Hepatocyte (in vitro differentiated cells): ENCODE data around the gene LRRC18. TPM values are rescaled to one million over a fixed set of nuclear protein-coding genes. Genes with fewer than 3 reads are reported as not detected.
A peak's percentile ranks its signal among the peaks of the same experiment; 100 is the strongest.

ENCODE experiments used
- DNase-seq: peaks from one replicate; pipeline ENCODE4 v3.0.0-alpha.2; 2016; ENCODE audit warnings: low spot score
- H2AFZ ChIP-seq: fragments of 200-600 bp; sonication (generic); 2 replicates; pipeline ENCODE4 v1.6.0; 2016; ENCODE audit warnings: antibody characterized with exemption, mild to moderate bottlenecking
- H3K27ac ChIP-seq: fragments of 200-600 bp; sonication (generic); 2 replicates; pipeline ENCODE4 v1.5.1; 2016; ENCODE audit warnings: mild to moderate bottlenecking
- H3K27me3 ChIP-seq: fragments of 200-600 bp; sonication (generic); 2 replicates; pipeline ENCODE4 v1.6.1; 2016
- H3K36me3 ChIP-seq: fragments of 200-600 bp; sonication (generic); replicated peaks from 2 replicates; pipeline ENCODE4 v1.5.1; 2016; ENCODE audit warnings: low read depth; ENCODE audit not compliant: insufficient read depth
- H3K4me1 ChIP-seq: fragments of 200-600 bp; sonication (generic); 2 replicates; pipeline ENCODE4 v1.5.1; 2016; ENCODE audit warnings: mild to moderate bottlenecking, moderate library complexity; ENCODE audit not compliant: insufficient read depth
- H3K4me2 ChIP-seq: fragments of 200-600 bp; sonication (generic); 2 replicates; pipeline ENCODE4 v1.6.0; 2016
- H3K4me3 ChIP-seq: fragments of 200-600 bp; sonication (generic); 2 replicates; pipeline ENCODE4 v1.5.1; 2016; ENCODE audit warnings: mild to moderate bottlenecking
- H3K79me2 ChIP-seq: fragments of 200-600 bp; sonication (generic); 2 replicates; pipeline ENCODE4 v1.6.0; 2017; ENCODE audit warnings: mild to moderate bottlenecking
- H3K9me2 ChIP-seq: fragments of 200-600 bp; sonication (generic); replicated peaks from 2 replicates; pipeline ENCODE4 v1.6.0; 2017; ENCODE audit warnings: mild to moderate bottlenecking; ENCODE audit not compliant: insufficient read depth
- H3K9me3 ChIP-seq: fragments of 200-600 bp; sonication (generic); 2 replicates; pipeline ENCODE4 v1.5.1; 2016; ENCODE audit warnings: low read depth, mild to moderate bottlenecking
- H4K20me1 ChIP-seq: fragments of 200-600 bp; sonication (generic); 2 replicates; pipeline ENCODE4 v1.6.0; 2016; ENCODE audit warnings: mild to moderate bottlenecking; ENCODE audit not compliant: insufficient read depth, poor library complexity, severe bottlenecking
- EZH2 ChIP-seq: fragments of 200-600 bp; sonication (generic); IDR thresholded peaks from 2 replicates; pipeline ENCODE4 v1.6.1; 2016; ENCODE audit warnings: antibody characterized with exemption, mild to moderate bottlenecking, borderline replicate concordance
- EZH2phosphoT487 ChIP-seq: fragments of 200-600 bp; sonication (generic); IDR thresholded peaks from one replicate; pipeline ENCODE4 v1.6.1; 2018; ENCODE audit warnings: antibody characterized with exemption, mild to moderate bottlenecking, low read depth, moderate library complexity; ENCODE audit not compliant: unreplicated experiment, severe bottlenecking
- WGBS: methylation state at CpG from one replicate; pipeline ENCODE4 v1.1.6; 2016; ENCODE audit warnings: low lambda C conversion rate; ENCODE audit errors: missing lambda C conversion rate; 5-methylcytosine and 5-hydroxymethylcytosine counted together
- polyA plus RNA-seq: library from polyadenylated mRNA; unstranded; fragments of >200 nt; fragmentation: Nextera tagmentation; extraction: Ambion mirVana; gene quantifications from 2 replicates; pipeline ENCODE4 v1.2.1, GENCODE V29; 2016
- total RNA-seq: library from RNA; depleted of rRNA; stranded (reverse); fragments of >200 nt; gene quantifications from 2 replicates; pipeline ENCODE4 v1.2.3, GENCODE V29; 2014
- TF ChIP-seq, protein P1 (sequence below): fragments of 200-600 bp; sonication (generic); IDR thresholded peaks from 2 replicates; pipeline ENCODE4 v1.5.1; 2016; ENCODE audit warnings: antibody characterized with exemption, mild to moderate bottlenecking; ENCODE audit not compliant: poor library complexity

LRRC18 gene
- total and polyA plus RNA-seq, 2 experiments from 2014 or later: not detected

DNA sequence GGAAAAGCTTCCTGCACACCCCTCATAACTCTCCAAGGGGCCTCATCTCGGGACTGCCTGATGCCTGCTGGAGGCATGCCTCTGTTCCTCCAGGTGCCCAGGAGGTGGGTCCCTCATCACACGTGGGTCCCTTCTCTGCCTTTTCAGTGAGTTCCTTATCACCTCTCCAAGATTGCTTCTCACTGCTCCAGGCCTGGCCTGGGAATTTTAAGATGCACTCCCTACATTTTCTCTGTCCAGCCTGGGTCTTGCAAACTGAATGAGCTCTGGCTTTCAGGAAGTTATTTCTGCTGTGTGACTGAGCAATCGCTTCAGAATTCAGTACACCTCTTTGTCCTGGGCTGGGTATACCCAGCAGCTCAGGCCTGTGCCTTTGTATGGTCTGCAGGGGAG, 43.8 kb downstream of the LRRC18 start:
- TF ChIP-seq, protein P1, sequence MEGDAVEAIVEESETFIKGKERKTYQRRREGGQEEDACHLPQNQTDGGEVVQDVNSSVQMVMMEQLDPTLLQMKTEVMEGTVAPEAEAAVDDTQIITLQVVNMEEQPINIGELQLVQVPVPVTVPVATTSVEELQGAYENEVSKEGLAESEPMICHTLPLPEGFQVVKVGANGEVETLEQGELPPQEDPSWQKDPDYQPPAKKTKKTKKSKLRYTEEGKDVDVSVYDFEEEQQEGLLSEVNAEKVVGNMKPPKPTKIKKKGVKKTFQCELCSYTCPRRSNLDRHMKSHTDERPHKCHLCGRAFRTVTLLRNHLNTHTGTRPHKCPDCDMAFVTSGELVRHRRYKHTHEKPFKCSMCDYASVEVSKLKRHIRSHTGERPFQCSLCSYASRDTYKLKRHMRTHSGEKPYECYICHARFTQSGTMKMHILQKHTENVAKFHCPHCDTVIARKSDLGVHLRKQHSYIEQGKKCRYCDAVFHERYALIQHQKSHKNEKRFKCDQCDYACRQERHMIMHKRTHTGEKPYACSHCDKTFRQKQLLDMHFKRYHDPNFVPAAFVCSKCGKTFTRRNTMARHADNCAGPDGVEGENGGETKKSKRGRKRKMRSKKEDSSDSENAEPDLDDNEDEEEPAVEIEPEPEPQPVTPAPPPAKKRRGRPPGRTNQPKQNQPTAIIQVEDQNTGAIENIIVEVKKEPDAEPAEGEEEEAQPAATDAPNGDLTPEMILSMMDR: no peak
- no peak for TF ChIP-seq EZH2phosphoT487
- no peak for TF ChIP-seq EZH2
- Histone ChIP-seq H3K9me2 (no peaks in the 10 kb centered on the region), H3K27me3 (no peaks in the 10 kb centered on the region), H3K9me3 (no peaks in the 10 kb centered on the region), H2AFZ (no peak overlapping the region), H3K4me3 (no peak overlapping the region), H4K20me1 (no peaks in the 10 kb centered on the region), H3K27ac (no peak overlapping the region), H3K4me2 (no peak overlapping the region), H3K36me3 (no peaks in the 10 kb centered on the region), H3K79me2 (no peaks in the 10 kb centered on the region), H3K4me1 (peaks cover 8% of the 10 kb centered on the region)
- no peak for DNase-seq
- 63% methylated on average over 3 of the region's 3 CpGs for WGBS

DNA sequence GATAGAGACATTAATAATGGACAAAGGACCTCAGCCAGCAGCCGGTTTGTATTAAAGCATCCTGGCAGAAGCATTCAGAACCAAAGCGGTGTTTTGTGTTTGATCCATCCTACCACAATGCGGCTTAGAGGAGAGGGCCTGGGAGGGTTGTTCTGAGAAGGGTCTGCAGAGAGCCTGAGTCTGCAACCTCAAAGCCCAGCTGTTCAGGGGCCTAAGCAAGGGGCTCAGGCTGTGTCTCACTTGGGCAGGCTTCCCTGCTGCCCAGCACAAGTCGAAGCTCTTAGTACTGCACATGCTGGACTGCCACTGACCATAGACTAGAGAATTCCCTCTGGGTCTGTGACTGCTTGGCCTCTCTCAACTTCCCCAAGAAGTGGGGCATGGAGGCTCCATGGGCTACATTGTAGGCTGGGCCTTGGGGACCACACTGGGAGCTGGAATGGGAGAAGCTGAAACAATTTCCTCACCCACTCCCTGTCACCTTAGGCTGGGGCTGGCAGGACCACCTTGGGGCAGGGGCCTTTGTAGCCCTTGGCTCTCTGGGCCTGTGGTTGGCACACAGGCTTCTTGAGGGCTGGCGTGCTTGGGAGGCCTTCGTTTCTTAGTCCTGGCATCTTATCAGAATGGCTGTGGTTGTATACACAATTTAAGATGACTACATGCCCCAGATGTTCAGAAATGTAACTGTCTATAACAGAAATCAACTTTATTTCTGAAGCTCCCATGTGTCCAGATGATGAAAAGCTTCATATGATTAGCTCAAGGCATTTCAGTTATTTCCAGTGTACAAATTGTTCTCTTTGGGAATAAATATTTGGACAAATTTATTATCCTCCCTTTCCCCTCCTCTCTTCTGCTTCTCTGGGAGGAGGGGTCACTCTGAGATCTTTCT, 44.5 kb downstream of the LRRC18 start:
- H3K4me1 ChIP-seq: peaks cover 8% of the 10 kb centered on the region
- peak overlapping the region; percentile 65 for H3K27ac ChIP-seq
- no peaks in the 10 kb centered on the region for H3K27me3 ChIP-seq

DNA sequence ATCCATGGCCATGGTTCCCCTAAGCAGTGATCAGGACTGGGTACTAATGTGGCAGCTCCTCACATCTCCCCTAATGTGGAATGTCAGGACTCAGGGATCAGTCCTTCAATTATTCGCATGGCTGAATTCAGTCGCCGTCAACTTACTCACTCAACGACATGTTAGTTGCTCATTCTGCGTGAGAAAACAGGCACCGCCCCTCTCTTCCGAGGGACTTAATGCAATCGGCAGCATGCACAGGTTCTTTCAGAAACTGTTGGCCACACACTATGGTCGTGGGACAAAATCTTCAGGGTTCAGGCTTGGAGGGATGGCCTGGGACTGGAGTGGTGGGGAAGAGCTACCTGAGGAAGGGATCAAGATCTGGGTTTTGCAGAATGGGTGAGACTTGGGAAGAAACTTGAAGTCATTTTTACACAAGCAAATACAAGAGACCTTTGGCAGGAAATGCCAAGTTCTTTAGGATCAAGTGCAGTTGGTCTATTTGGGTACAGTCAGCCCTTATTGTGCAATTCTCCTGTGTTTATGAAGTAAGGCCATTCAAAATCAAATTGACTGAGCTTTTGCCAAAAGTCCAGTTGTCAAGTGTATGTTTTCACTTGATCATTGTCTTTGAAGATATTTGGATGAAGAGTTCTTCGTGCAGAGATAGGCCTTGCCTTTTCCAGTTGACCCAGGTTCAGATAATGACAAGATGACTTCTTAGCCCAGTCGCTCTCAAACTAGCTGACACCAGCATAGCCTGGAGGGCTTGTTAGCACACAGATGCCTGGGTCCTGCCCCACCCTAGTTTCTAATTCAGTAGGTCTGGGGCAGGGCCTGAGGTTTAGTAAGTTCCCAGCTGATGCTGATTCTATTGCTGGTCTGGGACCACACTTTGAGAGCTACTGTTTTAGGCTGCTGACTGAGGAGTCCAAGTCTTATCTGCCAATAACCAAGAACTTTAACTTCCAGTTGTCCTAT, 48.5 kb downstream of the LRRC18 start:
- Histone ChIP-seq H3K4me2 (no peak overlapping the region), H3K9me3 (no peaks in the 10 kb centered on the region), H3K79me2 (no peaks in the 10 kb centered on the region), H3K9me2 (no peaks in the 10 kb centered on the region), H3K27me3 (no peaks in the 10 kb centered on the region), H3K36me3 (no peaks in the 10 kb centered on the region), H2AFZ (no peak overlapping the region), H3K27ac (no peak overlapping the region), H3K4me3 (no peak overlapping the region), H4K20me1 (no peaks in the 10 kb centered on the region), H3K4me1 (peaks cover 6% of the 10 kb centered on the region)
- TF ChIP-seq, protein P1: no peak
- no peak for TF ChIP-seq EZH2phosphoT487
- no peak for TF ChIP-seq EZH2
- no peak for DNase-seq
- 91% methylated on average over 11 of the region's 11 CpGs for WGBS

More for the DNA sequence above, 44.5 kb downstream of the LRRC18 start:
- Histone ChIP-seq H3K4me3 (no peak overlapping the region), H4K20me1 (no peaks in the 10 kb centered on the region), H3K36me3 (no peaks in the 10 kb centered on the region), H2AFZ (no peak overlapping the region), H3K4me2 (no peak overlapping the region), H3K9me2 (no peaks in the 10 kb centered on the region), H3K9me3 (no peaks in the 10 kb centered on the region), H3K79me2 (no peaks in the 10 kb centered on the region)
- no peak for DNase-seq
- TF ChIP-seq EZH2phosphoT487: no peak
- WGBS: 77% methylated on average over 6 of the region's 6 CpGs
